ENCODE results near the gene DTNBP1.

Gene DTNBP1

GRCh38 chr6:15628499-15629131 is 34.2 kb downstream of the DTNBP1 start:
- in situ Hi-C loops (cut with MboI; ENCODE audit: low sequenced_read_pairs, unreplicated experiment) = loop anchor here (25.0 kb wide), 1 partner anchor 1416 kb away; no protein-coding TSS in a partner anchor
- no peak for TF ChIP-seq CTCF (IDR thresholded peaks at IDR 0.05; ENCODE audit: borderline replicate concordance, control extremely low read depth, extremely low read depth, insufficient read depth, missing control alignments)
- DNase-seq (ENCODE audit: low spot score) = no peak

- in situ Hi-C loops (cut with MboI; ENCODE audit: low sequenced_read_pairs, unreplicated experiment) = loop anchor here (25.0 kb wide), 1 partner anchor 1416 kb away; no protein-coding TSS in a partner anchor
- DNase-seq (ENCODE audit: low spot score) = no peak
These were observed 35.0 kb downstream of the DTNBP1 start for GRCh38 chr6:15627821-15628220.

GRCh38 chr6:15626878-15627674 is 35.8 kb downstream of the DTNBP1 start:
- TF ChIP-seq CTCF (IDR thresholded peaks at IDR 0.05; ENCODE audit: borderline replicate concordance, control extremely low read depth, extremely low read depth, insufficient read depth, missing control alignments) = no peak
- DNase-seq (ENCODE audit: low spot score) = no peak
- in situ Hi-C loops (cut with MboI; ENCODE audit: low sequenced_read_pairs, unreplicated experiment) = loop anchor here (25.0 kb wide), 1 partner anchor 1415 kb away; no protein-coding TSS in a partner anchor

More at GRCh38 chr6:15627821-15628220, 35.0 kb downstream of the DTNBP1 start:
- no peak for TF ChIP-seq CTCF (IDR thresholded peaks at IDR 0.05; ENCODE audit: borderline replicate concordance, control extremely low read depth, extremely low read depth, insufficient read depth, missing control alignments)

- no peak for DNase-seq (ENCODE audit: low spot score)
- in situ Hi-C loops (cut with MboI; ENCODE audit: low sequenced_read_pairs, unreplicated experiment) = loop anchor here (25.0 kb wide), 1 partner anchor 1414 kb away; no protein-coding TSS in a partner anchor
- TF ChIP-seq CTCF (IDR thresholded peaks at IDR 0.05; ENCODE audit: borderline replicate concordance, control extremely low read depth, extremely low read depth, insufficient read depth, missing control alignments) = no peak
These were observed 36.7 kb downstream of the DTNBP1 start for GRCh38 chr6:15626160-15626559.

GRCh38 chr6:15623276-15624116 is 39.3 kb downstream of the DTNBP1 start:
- DNase-seq (ENCODE audit: low spot score) = no peak
- in situ Hi-C loops (cut with MboI; ENCODE audit: low sequenced_read_pairs, unreplicated experiment) = no loop called here
- TF ChIP-seq CTCF (IDR thresholded peaks at IDR 0.05; ENCODE audit: borderline replicate concordance, control extremely low read depth, extremely low read depth, insufficient read depth, missing control alignments) = no peak

Data from GM13976 (cell line).